HG03280 (cell line): ENCODE measurements around the gene CLCN7.
A peak's percentile ranks its signal among the peaks of the same experiment; 100 is the strongest.

ENCODE experiments used
- ATAC-seq: cut with Tn5 transposase; IDR thresholded peaks from one replicate; pipeline ENCODE4 v1.9.1; 2021; ENCODE audit warnings: mild to moderate bottlenecking, moderate library complexity; ENCODE audit not compliant: unreplicated experiment

Gene CLCN7

GRCh38 chr16:1407753-1408152, 67.1 kb downstream of the CLCN7 start:
- ATAC-seq, result peak; percentile 7

- ATAC-seq, result no peak
These were observed 71.1 kb downstream of the CLCN7 start for GRCh38 chr16:1403733-1404132.

DNA sequence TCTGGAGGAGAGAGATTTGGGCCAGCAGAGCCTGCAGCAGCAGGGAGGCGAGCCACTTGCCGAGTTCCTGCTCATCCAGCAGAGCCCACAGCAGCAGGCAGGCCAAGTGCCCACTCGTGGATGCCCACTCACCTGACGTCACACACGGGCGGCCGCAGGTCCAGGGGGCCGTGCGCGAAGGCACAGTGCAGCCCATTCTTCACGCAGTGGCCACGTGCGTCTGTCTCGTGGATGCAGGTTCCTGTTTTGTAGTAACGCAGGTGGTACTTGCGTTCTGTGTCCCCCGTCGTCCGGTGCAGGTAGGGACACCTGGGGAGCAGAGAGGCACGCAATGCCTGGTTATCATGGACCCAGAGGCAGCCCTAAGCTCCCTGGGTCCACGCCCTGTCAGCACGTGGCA, 71.8 kb downstream of the CLCN7 start:
- ATAC-seq, result no peak

GRCh38 chr16:1401758-1402154, 73.1 kb downstream of the CLCN7 start:
- ATAC-seq, result no peak

- ATAC-seq, result no peak
These were observed 73.6 kb downstream of the CLCN7 start for GRCh38 chr16:1401061-1401757.

DNA sequence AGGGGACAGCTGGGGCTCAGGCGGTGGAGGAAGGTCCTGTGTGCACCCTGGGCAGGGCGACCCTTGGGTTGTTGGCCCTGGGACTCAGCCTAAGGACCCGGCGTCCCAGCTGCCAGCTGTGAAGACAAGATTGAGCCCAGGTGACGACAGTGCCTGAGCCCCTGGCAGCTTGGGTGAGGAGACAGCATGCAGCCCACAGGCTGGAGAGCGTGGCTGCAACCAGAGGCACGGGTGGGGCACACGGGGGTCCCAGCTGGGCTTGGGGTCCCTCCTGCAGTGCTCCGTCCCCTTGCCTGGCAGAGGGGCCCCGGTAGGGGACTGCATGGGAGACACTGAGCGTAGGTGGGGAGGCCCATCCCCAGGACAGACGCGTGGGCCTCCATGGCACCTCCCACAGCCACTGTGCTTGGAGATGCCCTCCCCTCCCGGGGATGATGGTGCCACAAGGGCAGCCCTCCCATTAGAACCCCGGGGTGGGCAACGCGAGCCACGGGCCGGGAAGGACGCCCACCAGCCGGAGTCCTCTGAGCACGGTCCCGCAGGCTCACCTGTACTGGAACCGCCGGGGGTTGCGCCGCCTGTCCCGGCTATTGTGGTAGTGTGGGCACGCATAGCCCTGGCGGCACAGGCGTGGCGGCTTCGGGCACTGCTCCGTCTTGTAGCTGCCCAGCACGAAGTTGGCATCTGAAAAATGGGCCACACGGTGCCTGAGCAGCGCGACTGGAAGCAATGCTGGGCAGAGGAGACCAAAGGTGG, 75.8 kb downstream of the CLCN7 start:
- no peak for ATAC-seq

DNA sequence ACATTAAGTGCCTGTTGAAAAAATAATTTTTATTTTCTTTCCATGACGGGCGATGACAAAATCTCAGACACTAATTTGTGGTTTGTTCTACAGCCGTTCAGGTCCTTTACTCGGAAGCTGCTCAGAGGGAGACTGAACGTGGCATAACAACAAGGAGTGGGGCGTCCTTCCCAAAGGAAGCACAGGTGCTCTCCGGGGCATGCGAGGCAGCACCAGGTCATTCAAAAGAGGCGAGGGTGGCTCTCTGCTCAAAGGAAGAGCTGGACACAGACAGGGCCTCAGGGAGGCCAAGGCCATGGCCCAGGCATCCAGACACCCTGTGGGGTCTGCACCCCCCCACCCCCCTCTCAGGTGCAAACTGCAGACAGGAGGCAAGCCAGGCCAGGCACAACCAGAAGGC, 76.5 kb downstream of the CLCN7 start:
- no peak for ATAC-seq

DNA sequence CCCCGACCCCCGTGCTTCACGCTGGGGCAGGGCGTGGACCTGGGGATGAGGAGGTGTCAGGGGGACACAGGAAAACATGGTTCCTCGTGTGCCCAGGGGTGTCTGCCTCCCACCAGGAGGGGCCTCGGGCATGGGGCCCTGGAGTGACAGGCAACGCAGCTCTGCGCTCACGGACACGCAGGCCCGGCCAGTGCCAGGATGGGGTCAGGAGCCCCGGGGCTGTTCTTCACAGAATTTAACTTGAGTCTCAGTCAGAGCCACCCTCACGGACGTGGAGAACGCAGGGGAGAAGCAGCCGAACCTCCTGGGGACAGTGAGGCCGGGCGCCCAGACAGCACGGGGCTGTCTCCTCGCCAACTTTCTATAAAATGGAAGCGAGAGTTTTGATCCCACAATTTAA, 77.0 kb downstream of the CLCN7 start:
- ATAC-seq, result no peak

DNA sequence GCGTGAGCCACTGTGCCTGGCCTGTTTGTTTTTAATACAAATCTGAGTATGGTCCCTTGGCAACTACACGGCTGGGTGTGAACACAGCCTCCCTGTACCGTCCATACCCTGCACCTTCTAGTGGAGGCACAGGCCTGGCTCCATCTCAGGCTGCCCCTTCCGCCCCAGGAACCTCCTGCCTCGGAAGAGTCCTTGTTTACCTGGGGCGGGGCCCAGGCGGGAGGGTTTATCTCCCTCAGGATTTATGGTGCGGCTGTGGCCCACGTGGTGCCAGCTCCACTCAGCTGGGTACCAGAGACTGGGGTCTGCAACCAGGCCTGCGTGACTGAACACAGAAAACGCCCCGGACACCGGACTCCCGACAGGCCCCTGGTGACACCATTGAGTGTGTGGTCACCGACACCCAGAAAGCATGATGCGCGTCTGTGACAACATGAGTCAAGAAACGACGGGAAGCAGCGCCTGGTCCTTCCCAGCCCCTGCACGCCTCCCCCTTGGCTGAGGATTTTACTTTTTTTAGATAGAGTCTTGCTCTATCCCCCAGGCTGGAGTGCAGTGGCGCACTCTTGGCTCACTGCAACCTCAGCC, 79.3 kb downstream of the CLCN7 start:
- no peak for ATAC-seq
